RWPE2 (cell line): ENCODE data around the gene STK38L.

ENCODE experiments used
- ATAC-seq: fragments of 200-7000 bp; cut with Tn5 transposase; 3 replicates; pipeline ENCODE4 v1.9.1; 2021; ENCODE audit warnings: low read depth
- DNase-seq: peaks from one replicate; pipeline ENCODE4 v3.0.0-alpha.2; 2020; ENCODE audit warnings: low spot score
- H3K27ac ChIP-seq: fragments of 450-650 bp; 2 replicates; pipeline ENCODE4 v1.5.1; 2017; ENCODE audit warnings: mild to moderate bottlenecking; ENCODE audit not compliant: poor library complexity, severe bottlenecking
- H3K27me3 ChIP-seq: fragments of 250-450 bp; sonication (Bioruptor Pico); 2 replicates; pipeline ENCODE4 v1.5.1; 2021; ENCODE audit warnings: mild to moderate bottlenecking, moderate library complexity; ENCODE audit not compliant: insufficient read depth, poor library complexity, severe bottlenecking
- H3K36me3 ChIP-seq: fragments of 250-450 bp; sonication (Bioruptor Pico); 2 replicates; pipeline ENCODE4 v1.5.1; 2020; ENCODE audit warnings: low read depth, mild to moderate bottlenecking, moderate library complexity
- H3K4me1 ChIP-seq: fragments of 250-450 bp; sonication (Bioruptor Pico); 2 replicates; pipeline ENCODE4 v1.5.1; 2021; ENCODE audit warnings: mild to moderate bottlenecking, moderate library complexity; ENCODE audit not compliant: insufficient read depth, poor library complexity, severe bottlenecking
- H3K4me3 ChIP-seq: fragments of 250-450 bp; sonication (Bioruptor Pico); 2 replicates; pipeline ENCODE4 v1.5.1; 2021; ENCODE audit warnings: mild to moderate bottlenecking, moderate library complexity; ENCODE audit not compliant: severe bottlenecking
- H3K9me3 ChIP-seq: fragments of 250-450 bp; sonication (Bioruptor Pico); 2 replicates; pipeline ENCODE4 v1.5.1; 2021; ENCODE audit warnings: mild to moderate bottlenecking, moderate library complexity; ENCODE audit not compliant: severe bottlenecking
- TF ChIP-seq, protein P1 (sequence below): fragments of 450-650 bp; IDR thresholded peaks from one replicate; pipeline ENCODE4 v1.5.1; 2017; ENCODE audit warnings: mild to moderate bottlenecking, moderate library complexity; ENCODE audit not compliant: poor library complexity, severe bottlenecking

STK38L gene

DNA sequence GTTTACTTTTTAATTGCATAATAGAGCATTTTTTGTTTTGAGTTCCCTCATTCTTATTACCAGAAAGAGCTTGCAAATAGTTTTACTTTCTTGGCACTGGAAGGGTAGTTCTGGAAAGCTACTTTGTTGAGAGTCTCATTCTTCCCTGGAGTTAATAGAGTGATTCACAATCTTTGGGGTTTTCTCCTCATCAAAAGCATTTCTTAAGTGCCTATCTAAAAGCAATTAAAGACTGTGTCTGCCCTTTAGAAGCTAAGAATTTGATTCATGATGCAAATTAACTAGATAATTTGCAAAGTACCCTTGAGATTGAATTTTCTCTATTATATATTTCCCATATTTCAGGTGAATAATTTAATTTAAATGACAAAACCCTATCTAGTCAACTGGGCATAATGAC, 80.4 kb downstream of the STK38L start:
- H3K27ac ChIP-seq, result no peak overlapping the region
- no peaks in the 10 kb centered on the region for H3K27me3 ChIP-seq
- DNase-seq (no peak), ATAC-seq (no peak)
- H3K4me3 ChIP-seq, result no peak overlapping the region
- no peaks in the 10 kb centered on the region for H3K9me3 ChIP-seq
- H3K36me3 ChIP-seq, result peaks cover 15% of the 10 kb centered on the region; the same call in 1 of the 2 replicates
- TF ChIP-seq, protein P1, sequence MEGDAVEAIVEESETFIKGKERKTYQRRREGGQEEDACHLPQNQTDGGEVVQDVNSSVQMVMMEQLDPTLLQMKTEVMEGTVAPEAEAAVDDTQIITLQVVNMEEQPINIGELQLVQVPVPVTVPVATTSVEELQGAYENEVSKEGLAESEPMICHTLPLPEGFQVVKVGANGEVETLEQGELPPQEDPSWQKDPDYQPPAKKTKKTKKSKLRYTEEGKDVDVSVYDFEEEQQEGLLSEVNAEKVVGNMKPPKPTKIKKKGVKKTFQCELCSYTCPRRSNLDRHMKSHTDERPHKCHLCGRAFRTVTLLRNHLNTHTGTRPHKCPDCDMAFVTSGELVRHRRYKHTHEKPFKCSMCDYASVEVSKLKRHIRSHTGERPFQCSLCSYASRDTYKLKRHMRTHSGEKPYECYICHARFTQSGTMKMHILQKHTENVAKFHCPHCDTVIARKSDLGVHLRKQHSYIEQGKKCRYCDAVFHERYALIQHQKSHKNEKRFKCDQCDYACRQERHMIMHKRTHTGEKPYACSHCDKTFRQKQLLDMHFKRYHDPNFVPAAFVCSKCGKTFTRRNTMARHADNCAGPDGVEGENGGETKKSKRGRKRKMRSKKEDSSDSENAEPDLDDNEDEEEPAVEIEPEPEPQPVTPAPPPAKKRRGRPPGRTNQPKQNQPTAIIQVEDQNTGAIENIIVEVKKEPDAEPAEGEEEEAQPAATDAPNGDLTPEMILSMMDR, result no peak
- no peaks in the 10 kb centered on the region for H3K4me1 ChIP-seq

DNA sequence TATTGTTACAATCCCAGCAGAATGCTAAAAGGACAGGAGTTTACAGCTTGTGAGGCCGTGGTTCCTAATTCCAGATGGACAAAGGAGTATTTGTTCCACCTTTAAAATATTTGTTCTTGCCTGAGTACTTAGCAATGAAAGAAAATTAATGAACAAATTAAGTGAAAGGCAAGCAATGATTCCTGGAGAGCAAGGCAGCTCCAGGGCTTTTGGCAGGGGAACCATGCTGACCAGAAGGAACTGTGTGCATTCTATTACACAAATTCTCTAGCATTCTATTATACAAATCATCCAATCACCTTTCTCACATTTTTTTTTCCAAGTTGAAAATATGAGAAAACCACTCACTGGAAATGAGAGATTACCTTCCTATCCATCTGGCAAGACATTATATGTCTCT, 86.8 kb downstream of the STK38L start:
- Histone ChIP-seq H3K27ac (peak overlapping the region; percentile 85), H3K36me3 (no peaks in the 10 kb centered on the region), H3K27me3 (no peaks in the 10 kb centered on the region), H3K4me3 (no peak overlapping the region), H3K4me1 (peaks cover 33% of the 10 kb centered on the region), H3K9me3 (no peaks in the 10 kb centered on the region)
- ATAC-seq, result no peak
- TF ChIP-seq, protein P1, result no peak
- no peak for DNase-seq

DNA sequence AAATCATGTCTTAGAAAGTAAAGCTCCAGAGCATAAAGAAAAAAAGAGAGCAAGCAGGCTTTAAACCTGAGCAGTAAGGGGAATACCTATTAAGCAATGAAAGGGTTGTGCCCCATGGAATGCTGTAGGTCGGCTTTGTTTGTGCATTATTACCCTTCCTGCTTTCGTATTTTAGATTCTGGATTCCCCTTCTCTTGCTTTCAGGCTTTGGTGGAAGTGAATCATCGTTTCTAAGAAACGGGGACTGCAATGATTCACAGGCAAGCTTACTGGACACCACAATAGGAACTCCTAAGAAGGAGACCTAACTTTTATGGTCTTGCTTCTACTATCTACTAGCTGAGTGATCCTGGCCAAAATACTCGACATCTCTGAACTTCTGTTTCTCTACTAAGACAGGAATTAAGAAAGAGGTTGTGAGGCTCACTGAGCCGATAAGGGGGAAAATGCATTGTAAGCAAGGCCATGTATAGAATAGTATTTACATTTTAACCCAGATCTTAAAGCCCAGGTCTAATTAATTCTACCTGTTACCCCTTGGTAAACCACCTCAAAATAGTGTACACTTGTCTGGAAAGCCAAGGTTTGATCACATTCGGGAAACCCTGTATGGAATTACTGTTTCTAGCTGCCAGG, 87.3 kb downstream of the STK38L start:
- H3K27ac ChIP-seq, result peak overlapping the region; percentile 85
- H3K4me3 ChIP-seq, result no peak overlapping the region
- no peaks in the 10 kb centered on the region for H3K9me3 ChIP-seq
- H3K4me1 ChIP-seq, result peaks cover 39% of the 10 kb centered on the region
- TF ChIP-seq, protein P1, result no peak
- no peaks in the 10 kb centered on the region for H3K27me3 ChIP-seq
- no peak for DNase-seq
- peak; percentile 69 for ATAC-seq
- no peaks in the 10 kb centered on the region for H3K36me3 ChIP-seq

DNA sequence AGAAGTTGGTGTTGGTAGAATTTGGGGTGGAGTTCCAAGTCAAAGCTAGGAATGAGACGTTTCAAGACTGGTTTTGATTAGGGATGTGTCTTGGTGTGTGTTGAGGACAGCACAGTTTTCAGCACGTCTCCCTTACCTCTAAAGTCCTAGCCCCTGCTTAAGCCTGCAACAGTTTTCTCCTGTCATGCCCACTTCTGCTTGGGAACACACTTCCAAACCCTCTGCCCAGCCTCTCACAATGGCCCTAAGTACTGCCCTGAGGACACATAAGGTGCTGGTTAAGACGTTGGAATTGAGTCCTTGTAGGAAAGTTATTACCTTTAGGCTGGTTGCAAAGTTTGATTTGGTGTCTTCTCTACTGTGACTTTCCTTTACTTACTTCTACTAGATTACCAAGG, 87.8 kb downstream of the STK38L start:
- TF ChIP-seq, protein P1, result no peak
- H3K9me3 ChIP-seq, result no peaks in the 10 kb centered on the region
- DNase-seq (no peak), ATAC-seq (no peak)
- no peaks in the 10 kb centered on the region for H3K27me3 ChIP-seq
- H3K27ac ChIP-seq, result peak overlapping the region; percentile 85
- H3K4me1 ChIP-seq, result peaks cover 44% of the 10 kb centered on the region
- peak overlapping the region; percentile 74 for H3K4me3 ChIP-seq
- no peaks in the 10 kb centered on the region for H3K36me3 ChIP-seq

DNA sequence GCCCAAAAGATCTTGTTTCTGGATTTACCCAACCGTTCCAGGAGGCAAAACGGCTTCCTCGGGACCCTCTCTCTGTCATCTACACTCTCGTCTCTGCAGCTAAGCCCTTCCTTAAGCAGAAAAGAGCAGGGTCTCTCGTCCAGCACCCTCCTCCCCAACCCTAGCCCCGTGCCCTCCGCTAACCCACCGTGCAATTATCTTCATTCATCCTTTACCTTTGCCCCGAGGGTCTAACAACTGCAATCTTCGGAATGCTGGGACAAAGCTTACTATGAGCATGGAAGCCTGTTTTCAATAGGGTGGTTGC, 88.3 kb downstream of the STK38L start:
- DNase-seq (no peak), ATAC-seq (no peak)
- Histone ChIP-seq H3K9me3 (no peaks in the 10 kb centered on the region), H3K4me1 (peaks cover 48% of the 10 kb centered on the region), H3K4me3 (peak overlapping the region; percentile 74), H3K27ac (peak overlapping the region; percentile 85), H3K27me3 (no peaks in the 10 kb centered on the region), H3K36me3 (no peaks in the 10 kb centered on the region; the same call in 1 of the 2 replicates)
- TF ChIP-seq, protein P1, result no peak
